GM18520 (cell line): ENCODE data around the gene SLC6A7.

Experiments used
- ATAC-seq: cut with Tn5 transposase; IDR thresholded peaks from one replicate; pipeline ENCODE4 v1.9.1; 2021; ENCODE audit not compliant: unreplicated experiment

Gene SLC6A7

GRCh38 chr5:150155258-150156026 is 34.4 kb upstream of the SLC6A7 start, which contains the start of gene PDGFRB:
Gene PDGFRB, minus strand, starts transcription at chr5:150155845. Its CDS starts 18,798 bp downstream, at chr5:150137047.
- no peak for ATAC-seq

DNA sequence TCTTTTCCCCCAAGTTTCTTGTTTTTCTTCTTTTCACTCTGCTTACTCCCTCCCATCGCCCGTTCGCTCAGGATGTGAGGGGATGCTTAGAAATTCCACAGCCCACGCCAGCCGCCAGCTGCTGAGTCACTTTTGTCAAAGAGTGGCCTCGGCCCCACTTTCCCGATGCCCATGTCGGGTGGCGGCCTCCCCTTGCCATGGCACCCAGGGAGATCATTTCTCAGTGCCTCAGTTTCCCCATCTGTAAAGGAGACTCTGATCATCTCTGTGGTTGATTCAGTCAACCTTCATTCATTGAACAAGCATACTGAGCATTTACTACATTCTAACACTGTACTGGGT is 33.9 kb upstream of the SLC6A7 start:
- ATAC-seq, result no peak

DNA sequence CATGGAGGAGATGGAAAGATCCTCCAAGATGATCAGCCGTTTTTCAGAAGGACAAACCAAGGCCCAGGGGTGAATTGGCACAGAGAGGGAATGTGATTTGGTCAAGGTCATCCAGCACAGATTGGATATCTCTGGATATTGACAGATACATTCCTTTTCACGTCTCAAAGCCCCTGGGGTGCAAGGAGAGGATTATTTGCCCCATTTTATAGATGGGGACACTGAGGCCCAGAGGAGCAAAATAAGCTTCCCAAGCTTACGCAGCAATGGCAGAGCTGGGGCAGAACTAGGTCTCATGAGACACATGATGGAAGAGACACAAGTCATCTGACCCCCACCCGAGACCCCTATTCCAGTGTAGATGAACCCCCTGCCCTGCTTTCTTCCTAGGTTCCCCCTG is 33.3 kb upstream of the SLC6A7 start:
- ATAC-seq, result no peak

GRCh38 chr5:150157168-150157567 is 32.7 kb upstream of the SLC6A7 start:
- no peak for ATAC-seq

- ATAC-seq, result no peak
Observed at GRCh38 chr5:150158170-150158949, 31.5 kb upstream of the SLC6A7 start.

DNA sequence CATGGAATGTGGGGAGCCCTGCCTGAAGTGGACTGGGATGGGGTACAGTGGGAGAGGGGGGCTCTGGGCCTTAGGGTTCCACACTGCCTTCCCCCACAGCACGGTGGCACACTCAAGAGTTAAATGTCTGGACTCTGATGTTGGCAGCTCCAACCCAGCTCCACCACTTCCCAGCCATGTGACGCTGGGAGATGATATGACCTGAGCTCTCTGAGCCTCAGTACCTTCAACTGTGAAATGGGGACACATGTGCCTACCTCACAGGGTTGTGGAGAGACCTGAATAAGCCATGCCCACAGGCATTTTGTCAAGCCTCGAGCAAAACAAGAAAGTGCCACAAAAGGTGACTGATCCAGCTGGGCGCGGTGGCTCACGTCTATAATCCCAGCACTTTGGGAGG is 30.8 kb upstream of the SLC6A7 start:
- no peak for ATAC-seq

GRCh38 chr5:150159741-150160179 is 30.1 kb upstream of the SLC6A7 start:
- no peak for ATAC-seq

DNA sequence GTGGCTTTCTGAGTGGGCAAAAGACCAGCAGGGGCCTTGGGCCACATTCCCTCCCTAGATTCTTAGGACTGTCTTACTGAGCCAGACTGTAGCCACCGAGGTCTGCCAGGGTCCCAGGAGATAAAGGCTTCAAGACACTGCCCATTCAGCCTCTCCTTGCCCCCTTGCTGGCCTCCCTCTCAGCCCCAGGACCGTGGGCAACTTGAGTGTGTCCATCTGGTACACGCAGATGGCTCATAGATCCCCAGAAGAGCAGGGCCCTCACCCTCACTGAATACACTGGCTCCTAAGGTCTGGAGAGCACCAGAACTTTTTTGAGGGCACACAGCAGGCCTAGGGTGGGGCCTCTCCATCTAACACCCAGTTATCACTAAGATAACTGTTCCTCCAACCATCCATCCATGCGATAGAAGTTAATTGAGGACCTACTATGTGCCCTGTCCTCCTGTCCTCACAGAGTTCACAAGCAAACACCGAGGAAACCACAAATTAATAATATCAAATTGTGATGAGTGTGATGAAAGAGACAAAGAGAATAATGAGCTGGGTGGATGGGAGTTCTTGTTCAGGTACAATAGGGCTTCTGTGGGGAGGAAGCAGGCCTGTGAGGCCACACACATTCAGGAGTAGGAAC is 29.3 kb upstream of the SLC6A7 start:
- ATAC-seq, result no peak

GRCh38 chr5:150161242-150162141 is 28.4 kb upstream of the SLC6A7 start:
- no peak for ATAC-seq

- no peak for ATAC-seq
Observed at GRCh38 chr5:150162142-150162513, 27.7 kb upstream of the SLC6A7 start.

DNA sequence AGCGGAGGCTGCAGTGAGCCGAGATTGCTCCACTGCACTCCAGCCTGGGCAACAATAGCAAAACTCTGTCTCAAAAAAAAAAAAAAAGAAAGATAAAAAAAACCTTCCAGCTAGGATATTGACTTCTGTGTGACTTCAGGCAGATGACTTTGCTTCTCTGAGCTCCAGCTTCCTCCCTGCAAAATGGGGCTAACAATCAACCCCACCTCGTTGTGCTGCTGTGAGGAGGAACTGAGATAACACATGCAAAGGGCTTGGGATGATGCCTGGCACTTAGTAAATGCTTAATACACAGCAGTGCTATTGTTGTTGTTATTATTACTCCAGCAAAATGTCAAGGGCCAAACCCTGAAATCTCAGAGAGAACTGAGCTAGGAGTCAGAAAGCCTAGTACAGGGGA is 26.8 kb upstream of the SLC6A7 start:
- ATAC-seq, result no peak

GRCh38 chr5:150163547-150164059 is 26.3 kb upstream of the SLC6A7 start:
- ATAC-seq, result no peak

- no peak for ATAC-seq
Observed at GRCh38 chr5:150164211-150164980, 25.5 kb upstream of the SLC6A7 start.

- no peak for ATAC-seq
Observed at GRCh38 chr5:150166037-150166649, 23.7 kb upstream of the SLC6A7 start.

DNA sequence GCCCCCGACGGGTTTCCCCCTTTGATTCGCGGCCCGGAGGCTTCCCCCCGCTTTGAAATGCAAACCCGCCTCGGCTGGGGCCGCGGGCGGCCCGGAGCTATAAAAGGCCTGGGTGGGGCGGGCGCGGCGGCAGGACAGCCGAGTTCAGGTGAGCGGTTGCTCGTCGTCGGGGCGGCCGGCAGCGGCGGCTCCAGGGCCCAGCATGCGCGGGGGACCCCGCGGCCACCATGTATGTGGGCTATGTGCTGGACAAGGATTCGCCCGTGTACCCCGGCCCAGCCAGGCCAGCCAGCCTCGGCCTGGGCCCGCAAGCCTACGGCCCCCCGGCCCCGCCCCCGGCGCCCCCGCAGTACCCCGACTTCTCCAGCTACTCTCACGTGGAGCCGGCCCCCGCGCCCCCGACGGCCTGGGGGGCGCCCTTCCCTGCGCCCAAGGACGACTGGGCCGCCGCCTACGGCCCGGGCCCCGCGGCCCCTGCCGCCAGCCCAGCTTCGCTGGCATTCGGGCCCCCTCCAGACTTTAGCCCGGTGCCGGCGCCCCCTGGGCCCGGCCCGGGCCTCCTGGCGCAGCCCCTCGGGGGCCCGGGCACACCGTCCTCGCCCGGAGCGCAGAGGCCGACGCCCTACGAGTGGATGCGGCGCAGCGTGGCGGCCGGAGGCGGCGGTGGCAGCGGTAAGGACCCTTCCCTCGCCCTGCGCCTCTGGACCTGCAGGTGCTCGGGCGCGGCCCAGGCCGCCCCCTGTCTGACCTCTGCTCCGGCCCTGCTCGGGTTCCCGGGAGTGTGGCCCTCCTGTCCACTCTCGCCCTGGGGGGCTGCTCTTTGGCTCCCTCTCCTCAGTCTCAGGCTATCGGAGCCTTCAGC is 23.0 kb upstream of the SLC6A7 start, which contains the start of gene CDX1:
CDX1 (plus strand) TSS at position 129 of the 862 bp plus-strand sequence; CDS start at position 228, 99 bp downstream.
- no peak for ATAC-seq

- ATAC-seq, result no peak
Observed at GRCh38 chr5:150167512-150167850, 22.4 kb upstream of the SLC6A7 start.

- no peak for ATAC-seq
Observed at GRCh38 chr5:150167908-150168307, 22.0 kb upstream of the SLC6A7 start.

DNA sequence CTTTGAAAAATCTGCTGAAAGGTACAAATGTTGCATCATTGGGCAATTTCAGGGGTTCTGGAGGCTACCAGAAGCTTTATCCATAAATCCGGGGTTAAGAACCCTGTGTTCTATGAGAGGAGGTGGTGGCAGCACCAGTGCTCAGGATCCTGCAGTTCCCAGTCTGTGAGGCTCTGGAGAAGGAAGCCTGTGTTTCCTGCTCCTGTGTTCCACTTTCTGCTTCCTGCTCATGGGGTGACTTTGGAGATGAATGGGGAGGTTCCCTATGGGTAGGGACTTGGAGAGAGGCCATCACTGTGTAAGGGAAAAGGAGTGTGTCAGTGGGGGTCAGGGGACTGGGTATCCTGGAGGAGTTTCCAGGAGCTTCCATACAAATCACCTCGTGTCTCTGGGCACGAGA is 21.0 kb upstream of the SLC6A7 start:
- ATAC-seq, result no peak

DNA sequence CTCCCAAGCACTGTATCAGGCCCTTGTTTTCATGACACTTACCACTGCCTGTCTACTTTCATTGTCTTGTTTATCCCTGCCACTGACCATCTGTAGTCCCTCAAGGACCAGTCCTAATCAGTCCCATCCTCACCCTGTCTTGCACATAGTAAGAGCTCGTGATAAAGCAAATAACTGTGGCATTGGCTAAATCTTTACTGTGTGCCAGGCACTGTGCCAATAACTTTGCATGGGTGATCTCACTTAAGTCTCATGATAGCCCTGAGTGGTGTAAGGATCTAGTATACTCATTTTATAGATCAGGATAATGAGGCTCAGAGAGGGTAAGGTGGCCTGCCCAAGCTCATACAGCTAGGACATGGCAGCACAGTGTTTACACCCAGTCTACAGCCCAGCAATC is 17.7 kb upstream of the SLC6A7 start:
- ATAC-seq, result no peak
